GM12801 (cell line): Measurements from ENCODE around the gene ZYX.

Experiments
- CTCF ChIP-seq: IDR thresholded peaks from one replicate; pipeline ENCODE4 v1.5.1; 2011; ENCODE audit warnings: control low read depth; ENCODE audit not compliant: insufficient read length; ENCODE audit errors: extremely low read depth

The ZYX gene

DNA sequence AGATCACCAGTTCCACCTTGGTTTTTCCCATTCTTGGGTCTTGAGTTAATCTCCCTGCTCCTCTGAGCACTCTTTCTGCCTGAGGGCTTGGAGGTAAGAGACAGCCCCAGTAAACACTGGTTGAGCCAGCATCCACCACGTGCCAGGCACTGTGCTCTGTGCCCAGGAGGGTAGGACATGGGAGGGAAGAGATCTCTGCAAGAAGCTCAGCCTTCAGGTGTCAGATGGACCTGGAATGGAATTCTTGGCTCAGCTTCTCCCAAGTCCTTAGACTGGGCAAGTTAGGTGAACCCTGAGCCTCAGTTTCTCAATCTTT lies 2.5 kb downstream of the ZYX start:
- no peak for TF ChIP-seq CTCF

DNA sequence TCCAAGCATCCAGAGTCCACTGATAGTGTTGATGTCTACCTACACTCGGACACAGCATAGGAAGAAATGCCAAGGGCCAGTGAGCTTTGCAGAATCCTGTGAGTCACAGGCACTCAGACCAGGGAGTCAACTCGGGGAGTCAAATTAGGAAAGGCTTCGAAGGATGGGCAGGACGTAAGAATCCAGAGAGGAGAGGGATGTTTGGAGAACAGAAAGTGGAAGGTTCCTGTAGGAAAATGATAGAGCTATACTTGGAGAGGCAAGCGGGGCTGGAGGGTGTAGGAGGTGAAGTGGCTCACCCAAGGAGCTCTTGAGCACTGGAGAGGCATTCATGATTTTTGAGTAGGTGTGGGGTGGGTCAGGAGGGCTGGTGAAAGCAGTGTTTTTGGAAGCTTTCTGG lies 3.0 kb downstream of the ZYX start:
- no peak for TF ChIP-seq CTCF

GRCh38 chr7:143384661-143385631 lies 3.8 kb downstream of the ZYX start:
- TF ChIP-seq CTCF: no peak

DNA sequence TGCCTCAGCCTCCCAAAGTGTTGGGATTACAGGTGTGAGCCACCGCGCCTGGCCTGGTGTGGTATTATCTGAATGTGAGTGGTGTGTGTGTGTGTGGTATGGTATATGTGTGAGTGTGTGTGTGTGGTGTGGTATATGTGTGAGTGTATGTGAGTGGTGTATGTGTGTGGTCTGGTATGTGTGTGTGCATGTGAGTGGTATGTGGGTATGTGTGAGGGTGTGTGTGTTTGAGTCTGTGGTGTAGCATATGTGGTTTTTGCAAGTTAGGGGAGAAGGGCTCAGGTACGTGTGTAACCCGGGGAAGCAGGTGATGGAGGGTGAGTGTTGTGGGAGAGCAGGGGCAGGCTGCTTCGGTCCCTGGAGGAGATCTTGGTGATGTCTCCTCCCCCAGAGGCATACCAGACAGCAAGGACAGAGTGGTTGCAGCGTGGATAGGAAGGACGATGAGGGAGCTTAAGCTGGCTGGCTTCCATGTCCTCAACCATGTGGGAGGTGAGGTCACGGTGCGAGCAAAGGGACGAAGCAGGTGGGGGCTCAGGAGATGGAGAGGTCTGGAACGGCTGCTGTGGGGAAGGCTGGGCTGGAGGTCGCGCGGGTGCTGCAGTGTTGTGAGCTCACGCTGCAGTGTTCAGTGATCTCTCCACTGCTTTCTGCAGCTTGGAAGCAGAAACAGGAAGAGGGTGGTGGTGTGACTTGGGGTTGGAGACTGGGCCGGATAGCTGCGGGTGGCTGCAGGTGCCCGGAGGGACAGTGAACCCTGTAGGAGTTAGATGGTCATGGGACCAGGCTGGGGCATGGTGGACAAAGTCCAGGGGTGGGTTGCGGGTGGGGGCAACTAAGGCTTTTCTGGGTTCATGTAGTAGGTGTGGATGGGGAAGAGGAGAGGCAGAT lies 5.0 kb downstream of the ZYX start:
- TF ChIP-seq CTCF: no peak

GRCh38 chr7:143387156-143387975 lies 6.2 kb downstream of the ZYX start:
- TF ChIP-seq CTCF: no peak

GRCh38 chr7:143388051-143388450 lies 6.9 kb downstream of the ZYX start:
- no peak for TF ChIP-seq CTCF
